ENCODE measurements around the gene SHC1. TPM values are rescaled to one million over a fixed set of nuclear protein-coding genes. Genes with fewer than 3 reads are reported as not detected.

The SHC1 gene
- total RNA-seq, 3 donors from 2014 or later (not counting 1 experiment from before 2014, with no cell fraction given) = 94.6 to 112 (median 96.8) TPM

GRCh38 chr1:155001675-155002463 lies 31.3 kb upstream of the SHC1 start:
- ATAC-seq = peak; percentile 80 to 93 (median 89)
- no peaks in the 10 kb centered on the region for H3K27me3 ChIP-seq (ENCODE audit: control insufficient read depth, insufficient read depth, low read length)
- Mint-ChIP-seq H3K9me3 (no peaks in the 10 kb centered on the region), H3K27ac (peak overlapping the region; percentile 82 to 92), H3K4me3 (peak overlapping the region; percentile 95), H3K4me1 (peaks cover 30 to 66% of the 10 kb centered on the region in 2 donors), H3K36me3 (no peaks in the 10 kb centered on the region), H3K27me3 (ENCODE audit: low read depth in 2 of 2) (no peaks in the 10 kb centered on the region)
- H3K9me3 ChIP-seq (ENCODE audit: control insufficient read depth, insufficient read depth, low read length) = no peaks in the 10 kb centered on the region
- WGBS (ENCODE audit: insufficient coverage) = 0% methylated on average over 38 of the region's 38 CpGs
- peak overlapping the region; percentile 94 for H3K27ac ChIP-seq (ENCODE audit: low read length)
- peaks cover 78% of the 10 kb centered on the region for H3K4me1 ChIP-seq (ENCODE audit: control insufficient read depth, insufficient read depth, low read length)
- TF ChIP-seq CTCF (IDR thresholded peaks at IDR 0.05) = no peak
- DNase-seq = peak; percentile 97 to 98
- H3K36me3 ChIP-seq (ENCODE audit: control insufficient read depth, insufficient read depth, low read length) = no peaks in the 10 kb centered on the region
- intact Hi-C loops (cut with micrococcal nuclease) = loop anchor here (1.0 to 5.0 kb wide), 5 partner anchors 19 to 445 kb away; partner anchors contain the start of genes CKS1B, EFNA4, FLAD1 and UBE2Q1
- H3K4me3 ChIP-seq (ENCODE audit: low read length) = peak overlapping the region; percentile 75

- Mint-ChIP-seq H3K27ac (peak overlapping the region; percentile 82 to 92), H3K36me3 (no peaks in the 10 kb centered on the region), H3K9me3 (no peaks in the 10 kb centered on the region), H3K4me1 (peaks cover 25 to 61% of the 10 kb centered on the region in 2 donors), H3K27me3 (ENCODE audit: low read depth in 2 of 2) (no peaks in the 10 kb centered on the region), H3K4me3 (peak overlapping the region; percentile 95)
- 0% methylated on average over 11 of the region's 11 CpGs for WGBS (ENCODE audit: insufficient coverage)
- no peaks in the 10 kb centered on the region for H3K36me3 ChIP-seq (ENCODE audit: control insufficient read depth, insufficient read depth, low read length)
- H3K4me3 ChIP-seq (ENCODE audit: low read length) = peak overlapping the region; percentile 75
- intact Hi-C loops (cut with micrococcal nuclease) = loop anchor here (1.0 to 5.0 kb wide), 3 partner anchors 18 to 444 kb away; partner anchors contain the start of genes EFNA4, FLAD1 and UBE2Q1
- peak overlapping the region; percentile 94 for H3K27ac ChIP-seq (ENCODE audit: low read length)
- H3K9me3 ChIP-seq (ENCODE audit: control insufficient read depth, insufficient read depth, low read length) = no peaks in the 10 kb centered on the region
- H3K27me3 ChIP-seq (ENCODE audit: control insufficient read depth, insufficient read depth, low read length) = no peaks in the 10 kb centered on the region
- ATAC-seq = no peak
- peaks cover 73% of the 10 kb centered on the region for H3K4me1 ChIP-seq (ENCODE audit: control insufficient read depth, insufficient read depth, low read length)
- no peak for TF ChIP-seq CTCF (IDR thresholded peaks at IDR 0.05)
- DNase-seq = no peak
Observed at GRCh38 chr1:155001425-155001674, 30.8 kb upstream of the SHC1 start.

GRCh38 chr1:155000726-155001424 lies 30.3 kb upstream of the SHC1 start:
- Histone ChIP-seq H3K9me3 (ENCODE audit: control insufficient read depth, insufficient read depth, low read length) (no peaks in the 10 kb centered on the region), H3K27me3 (ENCODE audit: control insufficient read depth, insufficient read depth, low read length) (no peaks in the 10 kb centered on the region), H3K4me1 (ENCODE audit: control insufficient read depth, insufficient read depth, low read length) (peaks cover 68% of the 10 kb centered on the region), H3K27ac (ENCODE audit: low read length) (peak overlapping the region; percentile 94), H3K36me3 (ENCODE audit: control insufficient read depth, insufficient read depth, low read length) (no peaks in the 10 kb centered on the region), H3K4me3 (ENCODE audit: low read length) (peak overlapping the region; percentile 75)
- under 1% methylated on average over 42 of the region's 43 CpGs for WGBS (ENCODE audit: insufficient coverage)
- TF ChIP-seq CTCF (IDR thresholded peaks at IDR 0.05) = no peak
- DNase-seq = peak; percentile 81 to 84
- peaks cover 20 to 56% of the 10 kb centered on the region in 2 donors for H3K4me1 Mint-ChIP-seq
- peak; percentile 39 to 61 (median 52) for ATAC-seq
- peak overlapping the region; percentile 95 for H3K4me3 Mint-ChIP-seq
- no peaks in the 10 kb centered on the region for H3K9me3 Mint-ChIP-seq
- intact Hi-C loops (cut with micrococcal nuclease) = loop anchor here (1.0 to 5.0 kb wide), 3 partner anchors 18 to 444 kb away; partner anchors contain the start of genes EFNA4, FLAD1 and UBE2Q1
- no peaks in the 10 kb centered on the region for H3K27me3 Mint-ChIP-seq (ENCODE audit: low read depth in 2 of 2)
- H3K36me3 Mint-ChIP-seq = no peaks in the 10 kb centered on the region
- peak overlapping the region; percentile 82 to 92 for H3K27ac Mint-ChIP-seq
